SK-N-MC (cell line): ENCODE results near the gene SHC4.

Source experiments
- DNase-seq: peaks from one replicate; pipeline ENCODE4 v3.0.0-alpha.2; 2011; ENCODE audit warnings: low read depth, low spot score
- H3K27ac ChIP-seq: fragments of 200-600 bp; sonication (generic); 2 replicates; pipeline ENCODE4 v1.5.1; 2016; ENCODE audit warnings: mixed run types
- H3K36me3 ChIP-seq: fragments of 200-600 bp; sonication (generic); 2 replicates; pipeline ENCODE4 v1.6.1; 2017; ENCODE audit warnings: antibody characterized with exemption, low read length, mixed read lengths; ENCODE audit not compliant: insufficient read depth
- H3K4me3 ChIP-seq: fragments of 200-600 bp; sonication (generic); 2 replicates; pipeline ENCODE4 v1.5.1; 2016
- H3K9ac ChIP-seq: fragments of 200-600 bp; sonication (generic); 2 replicates; pipeline ENCODE4 v1.8.0; 2017; ENCODE audit warnings: mixed run types, mixed read lengths; ENCODE audit not compliant: insufficient read length
- H3K9me3 ChIP-seq: fragments of 200-600 bp; sonication (generic); 2 replicates; pipeline ENCODE4 v1.6.1; 2017; ENCODE audit warnings: low read depth, mild to moderate bottlenecking, antibody characterized with exemption, low read length, moderate library complexity, mixed read lengths
- EZH2 ChIP-seq: fragments of 200-600 bp; sonication (generic); IDR thresholded peaks from one replicate; pipeline ENCODE4 v1.6.1; 2017; ENCODE audit warnings: antibody characterized with exemption
- FOXP2 ChIP-seq: optimal IDR thresholded peaks from 2 replicates; pipeline ENCODE3; 2011; ENCODE audit warnings: mild to moderate bottlenecking, moderate library complexity; ENCODE audit not compliant: insufficient read depth; ENCODE audit errors: extremely low read length, control extremely low read depth
- POLR2AphosphoS5 ChIP-seq: IDR thresholded peaks from 2 replicates; pipeline ENCODE4 v1.6.1; 2012; ENCODE audit warnings: mild to moderate bottlenecking, low read depth, low read length, borderline replicate concordance

Gene SHC4

GRCh38 chr15:48784756-48785155, 179.0 kb downstream of the SHC4 start:
- Histone ChIP-seq H3K36me3 (peaks cover 74% of the 10 kb centered on the region), H3K4me3 (no peak overlapping the region), H3K9ac (no peak overlapping the region), H3K27ac (no peak overlapping the region), H3K9me3 (no peaks in the 10 kb centered on the region)
- no peak for DNase-seq
- no peak for TF ChIP-seq EZH2
- no peak for TF ChIP-seq FOXP2
- no peak for TF ChIP-seq POLR2AphosphoS5

- H3K27ac ChIP-seq, result no peak overlapping the region
- H3K9me3 ChIP-seq, result no peaks in the 10 kb centered on the region
- no peak for DNase-seq
- peaks cover 57% of the 10 kb centered on the region for H3K36me3 ChIP-seq
- H3K4me3 ChIP-seq, result no peak overlapping the region
- H3K9ac ChIP-seq, result no peak overlapping the region
- TF ChIP-seq EZH2 (no peak), FOXP2 (no peak), POLR2AphosphoS5 (no peak)
Measured at GRCh38 chr15:48782911-48783310, 180.8 kb downstream of the SHC4 start.

GRCh38 chr15:48781481-48782081, 182.1 kb downstream of the SHC4 start:
- no peak overlapping the region for H3K4me3 ChIP-seq
- no peak overlapping the region for H3K9ac ChIP-seq
- no peak overlapping the region for H3K27ac ChIP-seq
- TF ChIP-seq POLR2AphosphoS5, result no peak
- no peak for TF ChIP-seq EZH2
- no peak for TF ChIP-seq FOXP2
- H3K9me3 ChIP-seq, result no peaks in the 10 kb centered on the region
- peaks cover 57% of the 10 kb centered on the region for H3K36me3 ChIP-seq
- DNase-seq, result no peak

GRCh38 chr15:48781017-48781416, 182.7 kb downstream of the SHC4 start:
- H3K9ac ChIP-seq, result no peak overlapping the region
- peaks cover 57% of the 10 kb centered on the region for H3K36me3 ChIP-seq
- no peak for DNase-seq
- H3K4me3 ChIP-seq, result no peak overlapping the region
- no peak overlapping the region for H3K27ac ChIP-seq
- H3K9me3 ChIP-seq, result no peaks in the 10 kb centered on the region
- no peak for TF ChIP-seq POLR2AphosphoS5
- no peak for TF ChIP-seq EZH2
- no peak for TF ChIP-seq FOXP2

GRCh38 chr15:48778331-48778730, 185.4 kb downstream of the SHC4 start:
- TF ChIP-seq EZH2 (no peak), POLR2AphosphoS5 (no peak), FOXP2 (no peak)
- Histone ChIP-seq H3K27ac (peak overlapping the region; percentile 71; the same call in 1 of the 2 replicates), H3K36me3 (peaks cover 47% of the 10 kb centered on the region)

GRCh38 chr15:48777645-48778330, 185.9 kb downstream of the SHC4 start:
- Histone ChIP-seq H3K27ac (peak overlapping the region; percentile 71), H3K9ac (no peak overlapping the region), H3K9me3 (no peaks in the 10 kb centered on the region), H3K36me3 (peaks cover 45% of the 10 kb centered on the region), H3K4me3 (no peak overlapping the region)
- no peak for DNase-seq
- no peak for TF ChIP-seq EZH2
- no peak for TF ChIP-seq POLR2AphosphoS5
- no peak for TF ChIP-seq FOXP2

More at GRCh38 chr15:48778331-48778730, 185.4 kb downstream of the SHC4 start:
- no peak overlapping the region for H3K4me3 ChIP-seq
- H3K9me3 ChIP-seq, result no peaks in the 10 kb centered on the region
- no peak for DNase-seq
- H3K9ac ChIP-seq, result no peak overlapping the region

GRCh38 chr15:48775546-48775945, 188.2 kb downstream of the SHC4 start:
- no peak overlapping the region for H3K9ac ChIP-seq
- no peaks in the 10 kb centered on the region for H3K9me3 ChIP-seq
- no peak overlapping the region for H3K4me3 ChIP-seq
- TF ChIP-seq EZH2, result no peak
- no peak for TF ChIP-seq FOXP2
- no peak for TF ChIP-seq POLR2AphosphoS5
- DNase-seq, result peak; percentile 40
- no peak overlapping the region for H3K27ac ChIP-seq
- H3K36me3 ChIP-seq, result peaks cover 44% of the 10 kb centered on the region

- Histone ChIP-seq H3K27ac (no peak overlapping the region), H3K4me3 (no peak overlapping the region), H3K36me3 (peaks cover 44% of the 10 kb centered on the region), H3K9ac (no peak overlapping the region), H3K9me3 (no peaks in the 10 kb centered on the region)
- DNase-seq, result no peak
- TF ChIP-seq POLR2AphosphoS5, result no peak
- TF ChIP-seq FOXP2, result no peak
- no peak for TF ChIP-seq EZH2
Measured at GRCh38 chr15:48774484-48774883, 189.2 kb downstream of the SHC4 start.
